OCI-LY3 (cell line): ENCODE results near the gene FILIP1L.

Experiments
- H2AFZ ChIP-seq: fragments of 200-600, 300-600 bp; shearing (Covaris generic); 2 replicates; pipeline ENCODE4 v1.6.0; 2014; ENCODE audit warnings: antibody characterized with exemption, low read depth, low read length
- H3K27ac ChIP-seq: fragments of 200-600, 300-600 bp; sonication (generic); 2 replicates; pipeline ENCODE4 v1.5.1; 2014; ENCODE audit warnings: mild to moderate bottlenecking, low read length, moderate library complexity, mixed read lengths
- H3K27me3 ChIP-seq: fragments of 200-600, 300-600 bp; sonication (generic); 2 replicates; pipeline ENCODE4 v1.6.1; 2014; ENCODE audit warnings: low read depth, low read length, mixed read lengths
- H3K36me3 ChIP-seq: fragments of 200-600, 300-600 bp; sonication (generic); replicated peaks from 2 replicates; pipeline ENCODE3; 2014; ENCODE audit warnings: low read depth, low read length, mixed read lengths
- H3K4me1 ChIP-seq: fragments of 300-600, 200-600 bp; sonication (generic); 2 replicates; pipeline ENCODE4 v1.6.1; 2014; ENCODE audit warnings: low read length, mixed read lengths
- H3K4me2 ChIP-seq: fragments of 200-600, 300-600 bp; sonication (generic); 2 replicates; pipeline ENCODE4 v1.6.1; 2014; ENCODE audit warnings: low read length, mixed read lengths
- H3K4me3 ChIP-seq: fragments of 300-600, 200-600 bp; sonication (generic); 2 replicates; pipeline ENCODE4 v1.5.1; 2014; ENCODE audit warnings: antibody characterized with exemption, mild to moderate bottlenecking, low read length, moderate library complexity
- H3K79me2 ChIP-seq: fragments of 300-600, 200-600 bp; shearing (Covaris generic); 2 replicates; pipeline ENCODE4 v1.6.1; 2014; ENCODE audit warnings: mild to moderate bottlenecking, low read length, mixed read lengths
- H3K9ac ChIP-seq: fragments of 300-600, 200-600 bp; shearing (Covaris generic); 2 replicates; pipeline ENCODE4 v1.6.0; 2014; ENCODE audit warnings: mild to moderate bottlenecking, low read length, moderate library complexity
- H3K9me3 ChIP-seq: fragments of 200-600, 300-600 bp; shearing (Covaris generic); 2 replicates; pipeline ENCODE4 v1.6.1; 2014; ENCODE audit warnings: low read length, mixed read lengths; ENCODE audit not compliant: insufficient read depth
- H4K20me1 ChIP-seq: fragments of 200-600, 300-600 bp; sonication (generic); 2 replicates; pipeline ENCODE4 v1.6.1; 2016; ENCODE audit warnings: low read length, mixed read lengths; ENCODE audit not compliant: insufficient read depth
- EZH2phosphoT487 ChIP-seq: fragments of 200-600 bp; shearing (Covaris generic); IDR thresholded peaks from 2 replicates; pipeline ENCODE4 v1.6.1; 2018; ENCODE audit warnings: antibody characterized with exemption, mixed run types, low read depth
- TF ChIP-seq, protein P1 (sequence below): fragments of 200-600, 300-600 bp; sonication (generic); IDR thresholded peaks from 2 replicates; pipeline ENCODE4 v1.5.1; 2014; ENCODE audit warnings: antibody characterized with exemption, low read length, low read depth

The FILIP1L gene

DNA sequence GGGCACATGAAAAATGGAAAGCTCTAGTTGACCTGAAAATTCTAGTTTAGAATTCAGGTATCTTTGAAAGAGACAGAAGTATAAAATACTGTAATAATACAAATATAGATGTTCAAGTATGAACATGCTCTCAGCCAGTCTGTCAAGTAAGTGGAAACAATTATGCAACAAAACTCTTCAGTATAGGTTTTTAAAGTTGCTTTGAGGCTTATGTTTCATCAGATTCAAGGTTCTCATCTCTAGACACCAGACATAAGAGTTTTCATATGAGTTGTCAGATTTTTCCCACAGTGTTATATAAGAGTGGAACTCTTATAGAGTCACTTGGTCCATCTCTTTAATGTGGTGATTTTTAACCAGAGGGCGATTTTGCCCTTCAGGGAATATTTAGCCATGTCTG, 274.7 kb downstream of the FILIP1L start:
- no peak overlapping the region for H3K4me2 ChIP-seq
- peaks cover 18% of the 10 kb centered on the region for H4K20me1 ChIP-seq
- no peak overlapping the region for H2AFZ ChIP-seq
- no peak overlapping the region for H3K9ac ChIP-seq
- no peak for TF ChIP-seq EZH2phosphoT487
- TF ChIP-seq, protein P1, sequence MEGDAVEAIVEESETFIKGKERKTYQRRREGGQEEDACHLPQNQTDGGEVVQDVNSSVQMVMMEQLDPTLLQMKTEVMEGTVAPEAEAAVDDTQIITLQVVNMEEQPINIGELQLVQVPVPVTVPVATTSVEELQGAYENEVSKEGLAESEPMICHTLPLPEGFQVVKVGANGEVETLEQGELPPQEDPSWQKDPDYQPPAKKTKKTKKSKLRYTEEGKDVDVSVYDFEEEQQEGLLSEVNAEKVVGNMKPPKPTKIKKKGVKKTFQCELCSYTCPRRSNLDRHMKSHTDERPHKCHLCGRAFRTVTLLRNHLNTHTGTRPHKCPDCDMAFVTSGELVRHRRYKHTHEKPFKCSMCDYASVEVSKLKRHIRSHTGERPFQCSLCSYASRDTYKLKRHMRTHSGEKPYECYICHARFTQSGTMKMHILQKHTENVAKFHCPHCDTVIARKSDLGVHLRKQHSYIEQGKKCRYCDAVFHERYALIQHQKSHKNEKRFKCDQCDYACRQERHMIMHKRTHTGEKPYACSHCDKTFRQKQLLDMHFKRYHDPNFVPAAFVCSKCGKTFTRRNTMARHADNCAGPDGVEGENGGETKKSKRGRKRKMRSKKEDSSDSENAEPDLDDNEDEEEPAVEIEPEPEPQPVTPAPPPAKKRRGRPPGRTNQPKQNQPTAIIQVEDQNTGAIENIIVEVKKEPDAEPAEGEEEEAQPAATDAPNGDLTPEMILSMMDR, result no peak
- H3K79me2 ChIP-seq, result peaks cover 69% of the 10 kb centered on the region
- no peak overlapping the region for H3K27ac ChIP-seq
- no peak overlapping the region for H3K4me3 ChIP-seq
- peaks cover 7% of the 10 kb centered on the region for H3K4me1 ChIP-seq
- H3K27me3 ChIP-seq, result no peaks in the 10 kb centered on the region
- no peaks in the 10 kb centered on the region for H3K36me3 ChIP-seq
- no peaks in the 10 kb centered on the region for H3K9me3 ChIP-seq

DNA sequence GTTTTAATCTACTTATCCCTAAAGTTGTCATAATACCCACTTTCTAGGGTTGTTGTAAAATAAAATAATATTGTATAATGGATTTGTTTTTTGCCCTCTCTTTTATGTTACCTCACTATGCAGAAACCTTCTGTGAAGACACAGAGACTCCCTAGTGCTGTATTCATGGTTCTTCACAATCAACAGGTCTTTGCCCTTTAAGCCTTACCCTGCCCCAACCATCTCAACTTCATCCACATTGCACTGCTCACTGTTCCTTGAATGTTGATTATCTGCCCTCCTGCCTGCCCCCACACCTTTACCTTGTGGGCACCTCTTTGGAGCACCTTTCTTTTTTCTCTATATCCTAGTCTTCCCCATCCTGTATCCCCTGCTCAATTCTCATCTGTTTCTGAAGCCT, 275.5 kb downstream of the FILIP1L start:
- Histone ChIP-seq H3K9me3 (no peaks in the 10 kb centered on the region), H3K4me2 (no peak overlapping the region), H4K20me1 (peaks cover 15% of the 10 kb centered on the region), H3K4me3 (no peak overlapping the region), H3K9ac (no peak overlapping the region), H2AFZ (no peak overlapping the region), H3K79me2 (peaks cover 69% of the 10 kb centered on the region), H3K4me1 (no peaks in the 10 kb centered on the region), H3K27me3 (no peaks in the 10 kb centered on the region), H3K36me3 (no peaks in the 10 kb centered on the region), H3K27ac (no peak overlapping the region)
- TF ChIP-seq, protein P1, result no peak
- TF ChIP-seq EZH2phosphoT487, result no peak

DNA sequence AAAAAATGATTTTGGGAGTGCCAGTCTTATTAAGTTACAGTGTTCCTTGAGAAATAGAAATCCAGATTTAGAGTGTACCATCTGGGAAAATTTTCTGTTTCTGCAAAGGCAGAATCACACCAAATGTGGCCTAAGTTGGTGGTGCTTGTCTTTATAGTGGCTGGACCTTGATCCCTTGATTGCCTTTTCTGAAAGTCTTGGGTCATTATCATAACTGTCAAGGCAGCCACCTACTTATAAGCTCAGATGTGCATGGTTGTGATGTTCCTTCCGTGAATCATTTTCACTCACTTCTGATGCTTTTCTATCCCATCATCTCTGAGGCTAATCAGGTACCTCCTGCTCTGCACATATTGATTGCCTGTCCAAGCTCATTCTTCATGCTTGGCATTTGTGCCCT, 276.6 kb downstream of the FILIP1L start:
- Histone ChIP-seq H3K4me2 (no peak overlapping the region), H2AFZ (no peak overlapping the region), H4K20me1 (peaks cover 12% of the 10 kb centered on the region), H3K4me3 (no peak overlapping the region), H3K27ac (no peak overlapping the region), H3K4me1 (peaks cover 4% of the 10 kb centered on the region; the same call in 1 of the 2 replicates), H3K9me3 (no peaks in the 10 kb centered on the region), H3K27me3 (no peaks in the 10 kb centered on the region), H3K36me3 (no peaks in the 10 kb centered on the region), H3K79me2 (peaks cover 75% of the 10 kb centered on the region), H3K9ac (no peak overlapping the region)
- no peak for TF ChIP-seq EZH2phosphoT487
- TF ChIP-seq, protein P1, result no peak

DNA sequence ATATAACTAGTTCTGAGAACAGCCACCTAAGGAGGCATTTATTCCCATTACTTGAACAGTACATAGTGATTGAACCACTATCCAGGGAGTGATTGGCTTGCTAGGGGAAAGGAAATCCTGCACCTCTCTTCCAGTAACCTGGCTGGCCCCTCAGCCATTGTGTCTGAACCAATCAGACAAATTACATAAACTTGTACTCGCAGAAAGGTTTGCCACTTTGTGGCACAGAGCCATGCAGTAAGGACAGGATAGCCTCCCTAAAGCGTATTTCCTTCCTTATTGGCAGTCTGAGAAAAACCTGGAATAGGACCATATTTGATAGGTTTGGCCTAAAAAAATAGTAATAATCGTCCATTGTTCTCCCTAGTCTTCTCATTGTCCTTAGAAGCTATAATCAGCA, 277.6 kb downstream of the FILIP1L start:
- no peaks in the 10 kb centered on the region for H3K36me3 ChIP-seq
- no peak overlapping the region for H3K4me2 ChIP-seq
- no peak overlapping the region for H3K4me3 ChIP-seq
- H3K27me3 ChIP-seq, result no peaks in the 10 kb centered on the region
- peaks cover 12% of the 10 kb centered on the region for H4K20me1 ChIP-seq
- H3K9me3 ChIP-seq, result no peaks in the 10 kb centered on the region
- no peak overlapping the region for H3K9ac ChIP-seq
- TF ChIP-seq, protein P1, result no peak
- TF ChIP-seq EZH2phosphoT487, result no peak
- H2AFZ ChIP-seq, result no peak overlapping the region
- peaks cover 81% of the 10 kb centered on the region for H3K79me2 ChIP-seq
- peaks cover 4% of the 10 kb centered on the region; the same call in 1 of the 2 replicates for H3K4me1 ChIP-seq
- no peak overlapping the region for H3K27ac ChIP-seq
